Measurements from ENCODE around the gene FOXI2.

Gene FOXI2

DNA sequence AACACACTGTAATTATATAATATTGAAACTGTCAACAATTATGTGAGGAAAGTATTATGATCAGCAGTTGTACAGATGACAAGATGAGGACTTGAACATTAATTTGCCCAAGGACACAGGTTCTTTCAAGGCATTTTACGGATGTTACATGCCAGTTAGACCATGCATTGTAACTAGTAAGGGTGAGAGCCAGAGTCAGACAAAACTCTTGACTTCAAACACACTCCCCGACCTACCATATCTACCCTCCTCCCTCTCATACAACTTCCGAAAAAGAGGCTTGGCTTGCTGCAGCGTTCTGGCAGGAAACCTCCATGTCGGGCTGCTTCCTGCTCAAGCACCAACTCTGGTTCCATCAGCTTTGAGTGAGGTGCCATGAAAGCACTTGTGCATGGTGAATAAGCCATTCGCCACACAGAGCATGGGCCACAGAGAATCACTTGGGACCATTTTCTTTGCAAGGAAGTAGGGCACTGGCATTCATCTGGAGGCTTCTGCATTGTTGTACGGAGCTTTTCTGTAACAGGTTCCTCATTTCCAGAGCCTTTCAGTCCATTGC is 53.2 kb downstream of the FOXI2 start:
- H3K79me2 ChIP-seq (ENCODE audit: insufficient read depth, low read length): no peaks in the 10 kb centered on the region
- peaks cover 12% of the 10 kb centered on the region for H3K27me3 ChIP-seq (ENCODE audit: insufficient read depth, low read length, poor library complexity)
- DNase-seq: no peak

More for the DNA sequence above, 53.2 kb downstream of the FOXI2 start:
- Histone ChIP-seq H3K9me3 (ENCODE audit: insufficient read depth, low read length, severe bottlenecking) (no peaks in the 10 kb centered on the region), H3K4me2 (ENCODE audit: insufficient read depth, low read length) (no peak overlapping the region), H2AFZ (ENCODE audit: low read depth, low read length) (no peak overlapping the region), H3K4me3 (ENCODE audit: low read depth in 1 of 2, low read length in 2 of 2) (no peak overlapping the region), H3K9ac (ENCODE audit: low read depth, low read length) (no peak overlapping the region), H3K4me1 (ENCODE audit: insufficient read depth, low read length) (no peaks in the 10 kb centered on the region), H4K20me1 (ENCODE audit: insufficient read depth, low read length) (no peaks in the 10 kb centered on the region), H3K27ac (ENCODE audit: low read length) (no peak overlapping the region), H3K36me3 (ENCODE audit: insufficient read depth, low read length) (no peaks in the 10 kb centered on the region)
- ATAC-seq (ENCODE audit: insufficient read depth, low read depth): no peak
- TF ChIP-seq, protein P1, sequence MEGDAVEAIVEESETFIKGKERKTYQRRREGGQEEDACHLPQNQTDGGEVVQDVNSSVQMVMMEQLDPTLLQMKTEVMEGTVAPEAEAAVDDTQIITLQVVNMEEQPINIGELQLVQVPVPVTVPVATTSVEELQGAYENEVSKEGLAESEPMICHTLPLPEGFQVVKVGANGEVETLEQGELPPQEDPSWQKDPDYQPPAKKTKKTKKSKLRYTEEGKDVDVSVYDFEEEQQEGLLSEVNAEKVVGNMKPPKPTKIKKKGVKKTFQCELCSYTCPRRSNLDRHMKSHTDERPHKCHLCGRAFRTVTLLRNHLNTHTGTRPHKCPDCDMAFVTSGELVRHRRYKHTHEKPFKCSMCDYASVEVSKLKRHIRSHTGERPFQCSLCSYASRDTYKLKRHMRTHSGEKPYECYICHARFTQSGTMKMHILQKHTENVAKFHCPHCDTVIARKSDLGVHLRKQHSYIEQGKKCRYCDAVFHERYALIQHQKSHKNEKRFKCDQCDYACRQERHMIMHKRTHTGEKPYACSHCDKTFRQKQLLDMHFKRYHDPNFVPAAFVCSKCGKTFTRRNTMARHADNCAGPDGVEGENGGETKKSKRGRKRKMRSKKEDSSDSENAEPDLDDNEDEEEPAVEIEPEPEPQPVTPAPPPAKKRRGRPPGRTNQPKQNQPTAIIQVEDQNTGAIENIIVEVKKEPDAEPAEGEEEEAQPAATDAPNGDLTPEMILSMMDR (IDR thresholded peaks at IDR 0.05; ENCODE audit: borderline replicate concordance, extremely low read depth, low read length, poor library complexity, severe bottlenecking): no peak
- peak; percentile 35 for TF ChIP-seq EZH2 (IDR thresholded peaks at IDR 0.05; ENCODE audit: borderline replicate concordance, low read depth, low read length, severe bottlenecking)

Measured in DND-41 (cell line).